Dermis blood vessel endothelial cell (primary cell): ENCODE results near the gene SIRT6. TPM values are rescaled to one million over a fixed set of nuclear protein-coding genes. Genes with fewer than 3 reads are reported as not detected.
A peak's percentile ranks its signal among the peaks of the same experiment; 100 is the strongest.
"Not testable (repeated sequence)": the region's sequence is repeated elsewhere in the genome, so short reads cannot be mapped to it uniquely, and the experiment has no call there.

Experiments
- DNase-seq: peaks from one replicate; pipeline ENCODE4 v3.0.0; 2010
- total RNA-seq: library from RNA; depleted of rRNA; stranded (reverse); fragments of >200 nt; gene quantifications from 2 replicates; pipeline ENCODE4 v1.2.3, GENCODE V29; 2014

The SIRT6 gene
- total RNA-seq, 1 donor from 2014 or later: 23.1 TPM

DNA sequence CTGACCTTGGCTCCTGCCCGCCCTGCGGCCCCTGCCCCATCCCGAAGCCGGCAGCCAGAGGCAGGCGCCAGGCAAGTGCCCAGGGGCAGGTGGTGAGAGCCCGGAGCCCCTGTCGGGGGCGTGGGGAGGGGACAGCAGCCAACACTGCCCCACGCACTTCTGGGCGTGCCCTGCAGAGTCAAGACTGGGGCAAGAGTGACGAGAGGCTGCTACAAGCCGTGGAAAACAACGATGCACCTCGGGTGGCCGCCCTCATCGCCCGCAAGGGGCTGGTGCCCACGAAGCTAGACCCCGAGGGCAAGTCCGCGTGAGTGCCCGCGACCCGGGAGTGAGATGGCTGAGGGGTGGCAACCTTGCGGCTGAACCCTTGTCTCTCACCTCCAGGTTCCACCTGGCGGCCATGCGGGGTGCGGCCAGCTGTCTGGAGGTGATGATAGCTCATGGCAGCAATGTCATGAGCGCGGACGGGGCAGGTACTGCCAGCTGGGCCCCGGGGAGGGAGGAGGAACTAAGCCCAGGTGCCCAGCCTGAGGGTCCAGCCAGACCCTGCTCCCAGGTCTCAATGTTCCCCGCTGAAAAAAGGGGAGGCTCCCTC is 17.4 kb upstream of the SIRT6 start:
- DNase-seq: no peak

DNA sequence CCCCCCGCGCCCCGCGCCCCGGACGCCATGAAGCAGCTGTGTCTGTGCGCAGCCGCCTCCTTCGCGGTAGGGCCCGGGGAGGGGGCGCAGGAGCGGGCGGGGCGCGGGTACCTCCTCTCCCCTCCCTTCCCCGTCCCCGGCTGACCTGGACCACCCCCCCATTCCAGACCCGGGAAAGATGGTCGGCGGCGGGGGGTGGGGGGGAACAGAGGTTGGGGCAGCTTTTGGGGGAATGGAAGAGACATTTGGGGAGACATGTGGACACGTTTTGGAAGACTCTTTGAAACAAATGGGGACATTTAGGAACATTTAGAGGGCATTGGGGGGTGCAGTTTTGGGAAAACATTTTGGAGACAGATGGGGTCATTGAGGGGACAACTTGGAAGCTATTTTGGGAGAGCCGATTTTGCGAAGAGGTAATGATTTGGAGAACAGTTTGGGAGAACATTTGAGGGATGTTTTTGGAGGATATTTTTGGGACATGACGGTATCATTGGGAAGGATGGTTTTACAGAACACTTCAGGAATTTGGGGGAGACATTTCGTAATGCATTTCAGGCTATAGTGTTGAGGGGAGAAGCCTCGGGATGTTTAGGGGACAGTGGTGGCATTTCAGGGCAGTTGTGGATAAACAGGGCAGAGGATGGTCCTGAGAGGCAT is 16.2 kb upstream of the SIRT6 start:
- no peak for DNase-seq

DNA sequence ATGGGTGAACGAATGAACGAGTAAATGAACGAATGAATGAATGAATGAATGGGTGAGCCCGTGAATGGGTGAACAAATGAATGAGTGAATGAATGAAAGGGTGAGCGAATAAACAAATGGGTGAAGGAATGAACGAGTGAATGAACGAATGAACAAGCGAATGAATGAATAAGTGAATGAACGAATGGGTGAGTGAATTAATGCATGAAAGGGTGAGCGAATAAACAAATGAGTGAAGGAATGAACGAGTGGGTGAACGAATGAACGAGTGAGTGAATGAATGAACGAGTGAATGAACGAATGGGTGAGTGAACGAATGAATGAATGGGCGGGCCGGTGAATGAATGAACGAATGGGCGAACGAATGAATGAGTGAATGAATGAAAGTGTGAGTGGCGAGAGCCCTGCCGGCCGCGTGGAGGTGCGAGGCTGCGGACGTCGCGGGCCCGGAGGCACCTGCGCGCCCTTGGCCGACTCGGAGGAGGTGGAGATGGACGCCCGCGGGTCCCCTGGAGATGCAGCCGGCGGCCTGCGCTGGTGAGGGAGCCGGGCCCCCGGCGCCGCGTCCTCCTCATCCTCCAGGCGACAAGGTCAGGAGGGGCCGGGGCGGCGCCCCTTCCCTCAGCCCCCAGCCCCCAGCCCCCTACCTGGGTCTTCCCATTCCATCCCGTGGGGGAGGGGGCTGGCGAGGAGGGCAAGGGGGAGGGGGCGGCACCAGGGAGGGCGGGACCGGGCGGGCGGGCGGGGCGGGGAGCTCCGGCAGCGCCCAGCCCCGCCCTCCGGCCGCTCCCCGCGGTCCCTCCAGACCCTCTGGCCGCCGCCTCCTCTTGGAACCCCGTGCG is 15.5 kb upstream of the SIRT6 start:
- DNase-seq: no peak

DNA sequence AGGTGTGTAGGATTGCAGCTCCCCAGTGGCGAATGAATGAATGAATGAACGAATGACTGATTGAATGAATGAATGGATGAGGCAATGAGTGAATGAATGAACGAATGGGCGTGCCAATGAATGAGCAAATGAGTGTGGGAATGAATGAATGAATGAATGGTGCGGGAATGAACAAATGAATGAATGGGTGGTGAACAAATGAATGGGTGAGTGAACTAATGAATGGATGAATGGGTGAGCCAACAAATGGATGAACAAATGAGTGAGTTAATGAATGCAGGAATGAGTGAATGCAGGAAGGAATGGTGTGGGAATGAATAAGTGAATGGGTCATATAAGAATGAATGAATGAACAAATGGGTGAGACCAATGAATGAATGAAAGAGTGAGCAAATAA is 14.9 kb upstream of the SIRT6 start:
- DNase-seq: no peak

DNA sequence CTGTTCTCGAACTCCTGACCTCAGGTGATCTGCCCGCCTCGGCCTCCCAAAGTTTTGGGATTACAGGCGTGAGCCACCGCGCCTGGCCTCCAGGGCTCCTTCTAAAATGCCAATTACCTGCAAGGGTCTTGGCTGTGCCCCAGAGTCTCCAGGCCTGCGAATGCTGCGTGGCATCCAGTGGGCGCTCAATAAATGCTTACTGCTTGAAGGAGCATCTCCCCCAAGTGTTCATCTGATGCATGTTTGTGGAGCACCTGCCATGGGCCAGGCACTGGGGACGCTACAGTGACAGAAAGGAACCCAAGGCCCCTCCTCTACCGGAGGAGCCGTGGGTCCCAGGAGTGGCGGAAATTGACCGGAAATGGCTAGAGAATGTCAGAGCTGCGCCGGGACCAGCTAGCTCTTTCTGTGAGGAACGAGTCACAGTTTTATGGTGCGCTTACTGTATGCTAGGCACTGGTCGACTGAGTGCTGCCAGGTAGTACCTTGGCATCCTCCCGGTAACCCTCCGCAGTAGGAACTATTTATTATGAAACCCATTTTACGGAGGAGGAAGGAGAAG is 14.3 kb upstream of the SIRT6 start:
- no peak for DNase-seq

DNA sequence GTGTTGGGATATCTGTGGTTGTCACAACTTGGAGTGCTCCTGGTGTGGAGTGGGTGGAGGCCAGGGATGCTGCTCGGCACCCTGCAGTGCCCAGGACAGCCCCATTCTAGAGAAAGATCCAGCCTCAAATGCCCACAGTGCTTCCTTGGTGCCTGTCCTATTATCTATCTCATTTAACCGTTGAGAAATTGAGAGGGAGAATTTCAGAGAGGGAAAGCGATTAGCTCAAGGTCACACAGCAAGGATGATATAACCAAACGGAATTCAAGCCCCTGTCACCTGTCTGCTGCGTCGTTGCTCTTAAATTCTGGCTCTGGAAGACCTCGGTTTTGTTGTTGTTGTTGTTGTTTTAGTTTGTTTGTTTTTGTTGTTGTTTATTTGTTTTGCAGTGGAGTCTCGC is 13.6 kb upstream of the SIRT6 start:
- DNase-seq: no peak

DNA sequence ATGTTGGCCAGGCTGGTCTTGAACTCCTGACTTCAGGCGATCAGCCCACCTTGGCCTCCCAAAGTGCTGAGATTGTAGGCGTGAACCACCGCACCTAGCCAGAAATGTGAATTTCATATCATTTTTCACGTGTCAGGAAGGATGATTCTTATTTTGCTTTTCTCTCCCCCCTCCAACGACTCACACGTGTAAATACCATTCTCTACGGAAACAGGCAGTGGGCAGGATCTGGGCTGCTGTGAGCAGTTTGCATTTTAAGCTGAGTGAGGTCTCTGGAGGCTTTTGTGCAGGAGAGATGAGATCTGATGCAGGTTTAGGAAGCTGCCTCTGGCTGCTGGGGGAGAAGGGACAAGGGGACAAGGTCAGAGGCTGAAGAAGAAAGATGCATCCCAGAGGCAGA is 12.0 kb upstream of the SIRT6 start:
- no peak for DNase-seq

DNA sequence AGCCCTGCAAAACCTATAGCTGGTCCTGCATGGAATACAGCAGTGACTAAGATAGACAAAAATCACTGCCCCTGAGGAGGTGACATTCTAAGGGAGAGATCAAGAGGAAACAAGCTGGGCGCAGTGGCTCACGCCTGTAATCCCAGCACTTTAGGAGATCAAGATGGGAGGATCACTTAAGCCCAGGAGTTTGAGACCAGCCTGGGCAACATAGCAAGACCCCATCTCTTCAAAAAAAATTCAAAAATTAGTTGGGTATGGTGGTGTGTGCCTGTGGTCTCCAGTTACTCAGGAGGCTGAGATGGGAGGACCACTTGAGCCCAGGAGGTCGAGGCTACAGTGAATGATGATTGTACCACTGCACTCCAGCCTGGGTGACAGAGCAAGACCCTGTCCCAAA is 10.2 kb upstream of the SIRT6 start:
- DNase-seq: not testable (repeated sequence)

DNA sequence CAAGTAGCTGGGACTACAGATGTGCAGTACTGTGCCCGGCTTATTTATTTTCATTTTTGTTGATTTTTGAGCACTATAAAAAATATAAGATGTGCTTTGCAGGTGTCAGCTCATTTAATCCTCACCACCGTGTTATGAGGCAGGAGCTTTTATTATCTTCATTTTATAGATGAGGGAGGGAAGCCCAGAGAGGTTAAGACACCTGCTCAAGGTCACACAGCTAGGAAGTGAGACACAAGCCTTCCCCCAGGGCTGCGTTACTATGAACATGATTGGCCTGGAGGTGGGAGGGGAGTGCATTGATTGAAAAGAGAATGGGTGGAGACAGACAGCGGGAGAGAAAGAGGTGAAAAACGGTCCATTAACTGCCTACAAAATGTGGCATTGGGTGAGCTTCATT is 7.3 kb upstream of the SIRT6 start:
- no peak for DNase-seq

DNA sequence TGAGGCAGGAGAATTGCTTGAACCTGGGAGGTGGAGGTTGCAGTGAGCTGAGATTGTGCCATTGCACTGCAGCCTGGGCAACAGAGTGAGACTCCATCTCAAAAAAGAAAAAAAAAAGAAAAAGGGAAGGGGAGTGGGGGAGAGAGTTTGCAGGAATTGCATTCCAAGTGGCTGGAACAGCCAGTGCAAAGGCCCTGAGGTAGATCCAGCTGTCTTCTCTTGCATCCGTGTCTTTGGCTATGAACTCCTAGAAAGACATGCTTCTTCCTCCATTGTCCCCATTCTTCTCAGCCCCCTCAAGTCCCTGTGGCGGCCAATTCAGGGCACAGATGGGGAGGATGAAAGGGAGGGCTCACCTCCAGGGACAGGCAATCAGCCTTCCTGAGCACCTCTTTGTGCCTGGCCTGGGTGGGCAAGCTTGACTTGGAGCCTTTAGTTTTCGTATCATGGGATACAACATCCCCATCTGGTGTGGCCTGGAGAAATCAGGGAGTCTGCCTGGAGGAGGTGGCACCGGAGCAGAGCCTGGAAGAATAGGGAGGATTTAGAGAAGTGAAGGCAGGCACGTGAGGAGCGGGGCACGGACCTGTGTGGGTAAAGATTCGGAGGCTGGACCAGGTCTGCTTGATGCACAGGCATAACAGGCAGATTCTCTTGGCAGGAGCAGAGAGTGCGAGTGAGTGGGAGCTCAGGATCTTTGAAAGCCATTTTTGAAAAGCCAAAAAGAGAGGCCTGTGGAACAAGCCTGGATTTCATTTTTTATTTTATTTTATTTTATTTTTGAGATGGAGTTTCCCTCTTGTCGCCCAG is 5.2 kb upstream of the SIRT6 start:
- no peak for DNase-seq

DNA sequence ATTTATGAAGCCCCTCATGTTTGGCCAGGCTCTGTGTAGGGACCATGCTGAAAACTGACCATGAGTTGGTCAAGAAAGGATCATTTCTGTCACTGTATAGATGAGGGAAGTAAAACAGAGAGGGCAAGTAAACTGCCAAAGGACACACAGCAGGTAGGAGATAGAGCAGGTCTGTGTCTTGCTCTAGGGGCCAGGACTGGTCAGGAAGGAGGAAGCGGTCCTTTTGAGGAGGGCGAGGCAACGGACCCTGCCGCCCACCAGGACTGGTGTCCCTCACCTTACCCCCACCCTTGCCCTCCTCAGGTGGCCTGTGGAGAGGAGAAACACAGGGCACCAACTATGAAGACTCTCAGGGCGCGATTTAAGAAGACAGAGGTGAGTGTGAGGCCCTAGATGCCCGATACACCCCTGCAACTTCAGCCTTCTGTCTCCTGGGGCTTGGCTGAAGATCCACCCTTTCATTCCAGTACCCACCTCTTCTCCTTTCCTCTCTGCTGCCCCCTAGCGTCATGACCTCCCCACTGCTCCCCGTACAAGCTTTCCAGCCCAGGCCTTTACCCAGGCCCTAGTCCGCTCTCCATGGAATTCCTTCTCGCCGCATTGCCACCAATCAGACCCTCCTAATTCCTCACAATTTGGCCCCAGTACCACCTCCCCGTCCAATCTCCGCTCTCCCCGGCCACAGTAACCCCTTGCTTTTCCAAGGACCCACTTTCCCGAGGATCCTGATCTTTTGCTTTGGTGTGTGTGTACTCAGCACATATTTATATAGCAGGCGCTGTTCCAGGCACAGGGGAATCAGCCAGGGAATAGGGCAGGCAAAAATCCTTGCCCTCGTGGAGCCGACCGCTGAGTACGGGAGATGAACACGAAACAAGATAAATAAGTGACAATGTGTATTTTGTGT is 4.0 kb upstream of the SIRT6 start:
- peak; percentile 83 for DNase-seq

DNA sequence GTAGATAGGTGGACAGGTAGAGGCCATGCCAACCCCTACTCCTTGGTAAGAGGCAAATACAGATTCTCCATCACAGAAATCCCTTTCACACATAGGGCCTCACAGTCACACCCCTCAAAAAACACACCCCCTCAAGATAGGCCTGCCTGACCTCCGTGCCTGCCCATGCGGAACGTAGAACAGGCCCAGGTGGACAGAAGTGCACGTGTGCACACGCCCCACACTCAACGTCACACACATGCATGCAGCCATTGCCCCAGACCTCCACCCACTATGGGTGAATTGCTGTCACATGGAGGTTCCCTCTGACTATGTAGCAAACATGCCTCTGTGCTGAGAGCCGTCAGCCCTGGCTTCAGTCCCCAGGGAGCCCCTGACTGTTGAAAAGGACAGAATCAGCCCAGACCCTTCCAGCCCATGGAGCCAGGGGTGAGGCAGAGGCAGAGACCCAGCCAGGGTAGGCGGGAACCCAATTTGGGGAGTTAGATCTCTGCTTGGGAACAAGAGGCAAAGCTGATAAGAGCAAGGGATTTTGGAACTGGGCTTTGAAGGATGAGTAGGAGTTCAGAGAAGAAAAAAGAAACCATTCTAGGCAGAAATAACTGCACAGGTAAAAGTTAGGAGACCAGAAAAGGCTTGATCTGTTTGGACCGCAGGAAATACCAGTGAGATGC is 3.2 kb upstream of the SIRT6 start:
- no peak for DNase-seq

DNA sequence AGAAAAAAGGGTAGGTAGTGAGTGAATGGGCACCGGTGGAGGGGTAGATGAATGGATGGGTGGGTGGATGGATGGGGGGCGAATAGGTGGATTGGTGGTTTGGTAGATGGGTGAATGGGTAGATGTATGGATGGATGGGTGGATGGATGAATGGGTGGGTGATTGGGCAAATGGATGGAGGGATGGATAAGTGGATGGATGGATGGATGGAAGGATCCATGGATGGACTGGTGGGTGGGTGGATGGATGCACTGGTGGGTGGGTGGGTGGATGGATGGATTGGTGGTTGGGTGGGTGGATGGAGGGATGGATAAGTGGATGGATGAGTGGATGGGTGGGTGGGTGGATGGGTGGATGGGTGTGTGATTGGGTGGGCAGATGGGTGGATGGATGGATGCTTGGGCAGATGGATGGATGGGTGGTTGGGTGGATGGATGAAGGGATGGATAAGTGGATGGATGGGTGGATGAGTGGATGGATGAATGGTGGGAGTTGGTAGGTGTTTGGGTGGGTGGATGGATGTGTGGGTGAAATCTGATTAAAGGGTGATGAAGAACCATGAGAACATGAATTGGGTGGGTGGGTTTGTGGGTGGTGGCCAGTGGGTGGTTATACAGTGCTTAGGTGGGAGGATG is 2.5 kb upstream of the SIRT6 start:
- DNase-seq: no peak

DNA sequence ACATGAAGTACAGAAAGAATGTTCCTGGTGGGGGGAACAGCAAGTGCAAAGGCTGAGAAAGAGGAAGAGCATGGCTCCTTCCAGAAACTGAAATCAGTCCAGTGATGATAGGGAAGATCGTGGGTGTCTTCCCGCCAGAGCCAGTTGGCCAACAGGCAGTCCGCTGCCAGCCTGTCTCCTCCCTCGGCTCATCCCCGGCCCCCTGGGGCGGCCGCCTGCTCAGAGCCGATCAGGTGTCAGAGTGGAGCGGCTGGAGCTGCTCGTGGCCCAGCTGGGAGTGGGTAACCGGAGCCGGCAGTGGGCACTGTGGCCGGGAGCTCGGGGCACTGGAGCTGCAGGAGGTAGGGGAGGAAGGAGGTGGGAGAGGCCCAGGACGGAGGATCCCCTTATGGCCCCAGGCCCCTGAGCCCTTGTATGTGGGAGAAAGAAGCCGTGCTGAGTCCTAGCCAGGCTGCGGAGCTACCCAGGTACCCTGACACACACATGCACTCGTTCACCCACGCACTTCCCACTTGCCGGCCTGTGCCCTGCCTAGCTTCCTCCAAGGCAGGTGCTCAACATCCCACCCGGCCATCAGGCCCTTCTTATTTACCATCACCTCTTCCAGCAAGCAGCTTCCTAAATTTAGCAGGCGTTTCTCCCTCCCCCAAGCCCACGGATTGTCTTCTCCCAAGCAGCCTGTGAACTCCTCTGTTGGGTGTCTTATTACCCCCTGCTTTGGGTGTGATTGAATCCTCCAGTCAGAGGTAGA is 1.8 kb upstream of the SIRT6 start:
- no peak for DNase-seq

DNA sequence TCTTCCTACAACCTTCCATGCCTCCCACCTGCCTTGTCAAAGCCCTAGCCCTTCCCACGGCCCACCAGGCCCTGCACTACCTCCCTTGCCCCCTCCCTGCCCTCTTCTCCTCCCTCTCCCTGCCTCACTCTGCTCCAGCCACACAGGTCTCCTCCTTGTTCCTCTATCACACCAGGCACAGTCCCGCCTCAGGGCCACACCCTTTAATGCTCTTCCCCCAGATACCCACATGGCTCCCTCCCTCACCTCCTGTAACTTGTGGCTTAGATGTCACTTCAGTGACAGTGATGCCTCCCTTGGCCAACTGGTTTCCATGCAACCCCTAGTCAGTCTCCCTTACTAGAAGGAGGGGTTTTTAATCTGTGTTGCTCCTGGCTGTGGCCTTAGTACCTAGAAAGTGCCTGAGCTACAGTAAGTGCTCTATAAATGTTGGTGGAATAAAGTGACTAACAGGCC is 1.3 kb downstream of the SIRT6 start:
- DNase-seq: no peak

DNA sequence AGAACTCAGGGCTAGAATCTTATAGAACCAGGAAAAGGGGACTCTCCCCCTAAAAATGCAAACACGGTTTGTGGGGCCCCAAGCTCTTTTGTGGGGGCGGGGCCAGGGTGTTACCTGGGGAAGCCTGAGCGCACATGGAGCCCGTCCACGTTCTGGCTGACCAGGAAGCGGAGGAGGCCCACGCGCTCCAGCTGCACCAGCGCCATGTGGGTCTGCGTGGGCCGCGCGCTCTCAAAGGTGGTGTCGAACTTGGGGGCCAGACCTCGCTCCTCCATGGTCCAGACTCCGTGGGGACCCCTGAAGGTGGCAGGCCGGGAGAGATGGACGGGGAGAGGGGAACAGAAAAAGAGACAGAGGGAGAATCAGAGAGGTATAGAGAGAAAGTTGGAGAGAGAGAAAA is 3.4 kb downstream of the SIRT6 start:
- DNase-seq: no peak

DNA sequence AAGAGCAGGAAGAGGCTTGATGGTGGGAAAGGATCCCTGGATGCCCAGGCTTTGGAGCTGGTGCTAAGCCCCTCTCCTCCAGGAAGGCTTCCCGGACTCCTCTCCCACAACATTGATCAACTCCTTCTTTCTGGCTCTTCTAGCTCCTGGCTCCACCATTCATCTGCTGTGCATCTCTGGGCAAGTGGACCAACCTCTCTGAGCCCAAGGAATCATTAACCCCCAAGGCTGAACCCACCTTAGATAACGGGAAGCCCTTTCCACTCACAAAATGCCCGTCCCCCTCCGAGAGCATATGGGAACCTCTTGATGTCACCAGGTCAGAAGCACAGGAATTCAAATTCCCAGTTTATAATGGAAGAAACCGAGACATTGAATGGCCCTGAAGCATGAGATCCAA is 5.2 kb downstream of the SIRT6 start:
- DNase-seq: no peak

DNA sequence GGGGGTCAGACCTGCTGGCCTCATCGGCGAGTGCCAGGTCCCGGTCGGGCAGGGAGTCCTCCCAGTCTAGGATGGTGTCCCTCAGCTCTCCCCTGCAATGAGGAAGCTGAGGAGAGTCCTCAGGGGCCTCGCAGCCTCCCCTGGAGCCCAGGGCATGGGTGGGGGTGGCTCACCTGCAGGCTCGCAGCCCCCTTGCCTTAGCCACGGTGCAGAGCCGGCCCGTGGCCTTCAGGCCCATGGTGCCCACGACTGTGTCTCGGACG is 6.8 kb downstream of the SIRT6 start:
- DNase-seq: no peak

DNA sequence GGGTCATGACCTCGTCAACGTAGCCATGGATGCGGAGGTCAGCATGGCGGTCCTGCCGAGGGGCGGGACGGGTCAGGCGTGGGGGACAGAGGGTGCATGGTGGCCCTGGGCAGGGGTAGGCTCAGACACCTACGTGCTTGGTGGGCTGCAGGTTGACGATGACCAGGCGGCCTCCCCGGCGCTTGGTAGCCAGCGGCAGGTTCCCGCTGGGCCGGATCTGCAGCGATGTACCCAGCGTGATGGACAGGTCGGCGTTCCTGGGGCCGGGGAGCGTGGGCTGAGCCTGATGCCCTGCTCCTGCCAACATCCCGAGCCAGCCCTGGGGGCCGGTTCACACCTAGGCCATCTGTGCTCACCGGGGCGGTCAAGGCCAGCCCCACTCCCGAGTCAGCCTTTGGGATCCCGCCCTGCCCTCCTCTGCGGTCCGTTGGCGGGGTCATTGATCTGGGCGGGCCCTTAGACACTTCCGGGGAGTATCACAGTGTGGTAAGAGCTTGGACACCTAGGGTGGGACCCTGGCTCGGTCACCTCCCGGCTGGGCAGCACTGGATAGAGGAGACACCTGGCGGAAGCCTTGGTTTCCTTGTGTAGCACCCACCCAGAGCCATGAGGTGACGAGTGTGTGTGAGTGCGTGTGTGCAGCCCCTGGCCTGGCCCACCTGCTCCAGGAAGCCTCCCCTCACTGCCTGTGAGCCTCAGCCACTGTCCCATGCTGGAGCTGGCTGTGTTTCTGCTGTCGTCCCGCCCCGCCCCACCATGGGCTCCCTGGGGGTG is 7.3 kb downstream of the SIRT6 start:
- no peak for DNase-seq
